ENCODE results near the gene SLC16A13. TPM values are rescaled to one million over a fixed set of nuclear protein-coding genes. Genes with fewer than 3 reads are reported as not detected.

The SLC16A13 gene
- total and polyA plus RNA-seq, 2 of the 4 experiments (the other 2 are of a cell fraction) = 0.18 to 2.3 TPM

DNA sequence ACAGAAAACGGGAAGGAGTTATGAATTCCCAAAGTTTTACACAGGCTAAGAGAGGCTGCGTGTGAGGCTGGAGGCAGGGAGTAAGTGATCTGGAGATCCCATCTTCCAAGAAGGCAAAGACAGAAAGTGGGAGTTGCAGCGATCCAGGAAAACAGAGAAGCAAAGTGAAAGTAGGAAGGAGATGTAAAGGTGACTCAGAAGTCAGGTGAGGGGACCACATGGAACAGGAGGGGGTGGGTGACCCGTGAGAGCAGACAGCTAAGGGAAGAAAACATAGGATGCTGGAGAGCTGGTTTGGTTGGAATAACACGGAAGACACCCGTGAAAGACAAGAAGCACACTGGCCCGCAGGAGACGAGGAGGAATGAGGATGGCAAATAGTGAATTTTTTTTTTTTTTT lies 38.6 kb upstream of the SLC16A13 start:
- Histone ChIP-seq H3K56ac (ENCODE audit: extremely low read depth, insufficient read depth, low read length) (no peak overlapping the region), H2BK5ac (ENCODE audit: low read depth, low read length, poor library complexity, severe bottlenecking) (no peak overlapping the region), H3K27me3 (ENCODE audit: control insufficient read depth, insufficient read depth, low read length) (no peaks in the 10 kb centered on the region), H3K4me1 (ENCODE audit: control insufficient read depth, insufficient read depth, low read length) (peaks cover 8% of the 10 kb centered on the region; the same call in 1 of the 2 replicates), H3K9me3 (ENCODE audit: control insufficient read depth, insufficient read depth, low read length) (no peaks in the 10 kb centered on the region), H4K8ac (ENCODE audit: low read depth in 2 of 2, low read length in 2 of 2) (no peak overlapping the region), H4K20me1 (ENCODE audit: insufficient read depth, low read length) (no peaks in the 10 kb centered on the region; the same call in 1 of the 2 replicates), H2AK9ac (replicated peaks; ENCODE audit: low read depth, low read length, poor library complexity) (no peak overlapping the region), H3K79me1 (ENCODE audit: low read depth in 1 of 2, low read length in 2 of 2) (peaks cover 0 to 4% of the 10 kb centered on the region in 2 experiments; a peak in 2 of 4 replicates), H3K4me2 (ENCODE audit: low read depth, low read length) (no peak overlapping the region), H2AK5ac (ENCODE audit: low read depth, low read length) (no peak overlapping the region), H2BK15ac (ENCODE audit: low read depth, low read length) (no peak overlapping the region), H3K4ac (ENCODE audit: low read depth, low read length) (no peak overlapping the region), H3K9me1 (ENCODE audit: insufficient read depth, low read length) (no peaks in the 10 kb centered on the region), H2BK20ac (ENCODE audit: low read depth, low read length) (no peak overlapping the region), H3K9ac (ENCODE audit: low read depth, low read length) (no peak overlapping the region), H2AFZ (replicated peaks; ENCODE audit: low read length, poor library complexity) (no peak overlapping the region), H4K91ac (ENCODE audit: insufficient read depth, low read depth, low read length) (no peak overlapping the region), H2BK120ac (ENCODE audit: low read depth, low read length) (no peak overlapping the region), H4K5ac (ENCODE audit: low read depth, low read length) (no peak overlapping the region), H3K23ac (ENCODE audit: low read depth, low read length) (no peak overlapping the region), H3K18ac (ENCODE audit: low read depth, low read length) (no peak overlapping the region), H3K14ac (replicated peaks; ENCODE audit: low read depth, low read length) (no peak overlapping the region), H3K36me3 (ENCODE audit: control insufficient read depth, insufficient read depth, low read length) (peaks cover 36% of the 10 kb centered on the region), H3K4me3 (ENCODE audit: insufficient read depth, low read depth, low read length) (no peak overlapping the region), H3K27ac (ENCODE audit: insufficient read depth, low read length) (no peak overlapping the region)
- TF ChIP-seq, protein P1, sequence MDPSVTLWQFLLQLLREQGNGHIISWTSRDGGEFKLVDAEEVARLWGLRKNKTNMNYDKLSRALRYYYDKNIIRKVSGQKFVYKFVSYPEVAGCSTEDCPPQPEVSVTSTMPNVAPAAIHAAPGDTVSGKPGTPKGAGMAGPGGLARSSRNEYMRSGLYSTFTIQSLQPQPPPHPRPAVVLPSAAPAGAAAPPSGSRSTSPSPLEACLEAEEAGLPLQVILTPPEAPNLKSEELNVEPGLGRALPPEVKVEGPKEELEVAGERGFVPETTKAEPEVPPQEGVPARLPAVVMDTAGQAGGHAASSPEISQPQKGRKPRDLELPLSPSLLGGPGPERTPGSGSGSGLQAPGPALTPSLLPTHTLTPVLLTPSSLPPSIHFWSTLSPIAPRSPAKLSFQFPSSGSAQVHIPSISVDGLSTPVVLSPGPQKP (IDR thresholded peaks at IDR 0.05; ENCODE audit: borderline replicate concordance, low read depth, low read length) = no peak
- TF ChIP-seq NFE2L2 (IDR thresholded peaks at IDR 0.05; ENCODE audit: low read depth, low read length) (no peak), CHD1 (IDR thresholded peaks at IDR 0.05; ENCODE audit: low read depth, low read length) (no peak), SMC3 (IDR thresholded peaks at IDR 0.05; ENCODE audit: low read depth, low read length) (no peak), MAZ (IDR thresholded peaks at IDR 0.05; ENCODE audit: borderline replicate concordance, low read depth, low read length) (no peak), RAD21 (IDR thresholded peaks at IDR 0.05; ENCODE audit: low read length) (no peak), POLR2A (IDR thresholded peaks at IDR 0.05; ENCODE audit: low read depth, low read length) (no peak), CEBPB (IDR thresholded peaks at IDR 0.05; ENCODE audit: low read depth, low read length) (no peak), RFX5 (IDR thresholded peaks at IDR 0.05; ENCODE audit: low read depth, low read length) (no peak)
- WGBS, 2 experiments (ENCODE audit: extremely low coverage in 2 of 2, insufficient read length in 1 of 2) = 92% methylated on average over 5 of the region's 8 CpGs; no CpG with 5 or more reads in 1 of the 2 experiments
- dilution Hi-C loops (cut with HindIII; ENCODE audit: low sequenced_read_pairs, unreplicated experiment) (no loop called here), intact Hi-C loops (cut with micrococcal nuclease) (no loop called here), in situ Hi-C loops (cut with MboI; ENCODE audit: low sequenced_read_pairs) (no loop called here)
- DNase-seq = no peak
- no peak for ATAC-seq (ENCODE audit: low read depth)
- no TSS peak for BruUV-seq (replicated peaks)
- ChIA-PET CTCF (no interaction called here), POLR2A (ENCODE audit: unreplicated experiment) (no interaction called here)
